K562 (cell line): Measurements from ENCODE around the gene ALOXE3. TPM values are rescaled to one million over a fixed set of nuclear protein-coding genes. Genes with fewer than 3 reads are reported as not detected.

Experiments
- CTBP1 ChIP-seq: fragments of 450-650 bp; IDR thresholded peaks from 2 replicates; pipeline ENCODE4 v1.6.1; 2016; ENCODE audit warnings: borderline replicate concordance
- EHMT2 ChIP-seq: fragments of 450-650 bp; IDR thresholded peaks from 2 replicates; pipeline ENCODE4 v1.6.1; 2018; ENCODE audit warnings: antibody characterized with exemption
- GABPA ChIP-seq: fragments of 200-800 bp; sonication (Bioruptor generic); conservative IDR thresholded peaks from 2 replicates; pipeline ENCODE4 v1.6.1; 2016; ENCODE audit warnings: low read depth, missing genetic modification characterization, missing compliant biosample characterization
- HMG20B ChIP-seq: fragments of 250-450 bp; sonication (Bioruptor Pico); IDR thresholded peaks from 2 replicates; pipeline ENCODE4 v1.5.0; 2021; ENCODE audit warnings: mild to moderate bottlenecking
- MCM3 ChIP-seq: fragments of 450-650 bp; IDR thresholded peaks from 2 replicates; pipeline ENCODE4 v1.6.1; 2016
- MYNN ChIP-seq, 2 experiments: sonication (generic); formaldehyde crosslinking in 1 of 2; IDR thresholded peaks; 2 replicates each; pipeline versions ENCODE4 v1.5.0 to v1.6.1; 2016 to 2020; ENCODE audit warnings: antibody characterized with exemption in 1 of 2, missing genetic modification reagents in 1 of 2
- PTTG1 ChIP-seq: fragments of 450-650 bp; IDR thresholded peaks from 2 replicates; pipeline ENCODE4 v1.6.1; 2016; ENCODE audit warnings: low read depth, mild to moderate bottlenecking, missing genetic modification characterization, missing compliant biosample characterization
- RBM22 ChIP-seq: fragments of 200-400 bp; formaldehyde crosslinking; IDR thresholded peaks from 2 replicates; pipeline ENCODE4 v1.6.1; 2018; ENCODE audit warnings: low read length, low read depth; ENCODE audit not compliant: poor library complexity, severe bottlenecking
- RHOXF2B ChIP-seq: fragments of 250-450 bp; sonication (Bioruptor Pico); conservative IDR thresholded peaks from 2 replicates; pipeline ENCODE4 v1.5.1; 2021
- SIX5 ChIP-seq, 2 experiments: IDR thresholded peaks; 2 replicates each; pipeline ENCODE4 v1.6.1; 2011; ENCODE audit warnings: low read length in 2 of 2, borderline replicate concordance in 1 of 2, low read depth in 1 of 2, mild to moderate bottlenecking in 1 of 2, moderate library complexity in 1 of 2; ENCODE audit not compliant: insufficient read depth in 1 of 2
- SMAD1 ChIP-seq: fragments of 150-350 bp; IDR thresholded peaks from 2 replicates; pipeline ENCODE4 v1.6.1; 2014; ENCODE audit warnings: low read length, low read depth; ENCODE audit not compliant: partially characterized antibody
- SNAPC5 ChIP-seq: fragments of 250-450 bp; sonication (Bioruptor Pico); IDR thresholded peaks from 2 replicates; pipeline ENCODE4 v1.8.0; 2021; ENCODE audit warnings: moderate library complexity, mild to moderate bottlenecking, inconsistent platforms
- TAF15 ChIP-seq: fragments of 200-400 bp; formaldehyde crosslinking; IDR thresholded peaks from 2 replicates; pipeline ENCODE4 v1.6.1; 2017; ENCODE audit warnings: mild to moderate bottlenecking, low read depth, low read length, moderate library complexity
- TAF9B ChIP-seq: fragments of 450-650 bp; IDR thresholded peaks from 2 replicates; pipeline ENCODE4 v1.6.1; 2018; ENCODE audit warnings: mild to moderate bottlenecking; ENCODE audit not compliant: partially characterized antibody
- ZFX ChIP-seq: sonication (generic); formaldehyde crosslinking; IDR thresholded peaks from 2 replicates; pipeline ENCODE4 v1.8.0; 2022; ENCODE audit warnings: mild to moderate bottlenecking, missing genetic modification reagents, moderate library complexity
- ZNF174 ChIP-seq: fragments of 250-450 bp; sonication (Bioruptor Pico); IDR thresholded peaks from 2 replicates; pipeline ENCODE4 v1.4.0; 2020; ENCODE audit warnings: mild to moderate bottlenecking
- ZNF212 ChIP-seq: fragments of 450-650 bp; formaldehyde crosslinking; IDR thresholded peaks from 2 replicates; pipeline ENCODE4 v1.4.0; 2020; ENCODE audit warnings: mild to moderate bottlenecking
- ZNF589 ChIP-seq: fragments of 200-800 bp; sonication (Bioruptor generic); IDR thresholded peaks from 2 replicates; pipeline ENCODE4 v1.6.1; 2016; ENCODE audit warnings: low read depth, missing genetic modification characterization, missing compliant biosample characterization
- ZNF780A ChIP-seq: fragments of 250-450 bp; sonication (Bioruptor Pico); IDR thresholded peaks from 2 replicates; pipeline ENCODE4 v1.5.0; 2021; ENCODE audit warnings: mild to moderate bottlenecking
- polyA plus RNA-seq, 8 experiments: library from polyadenylated mRNA; depleted of rRNA in 4 of 8; stranded (reverse) in 5 of 8; unstranded in 3 of 8; fragments of >200 nt; fragmentation: Nextera tagmentation in 2 of 8; fragmentation: Illumina TruSeq in 1 of 8; extraction: Ambion mirVana in 2 of 8; extraction: Trizol in 1 of 8; gene quantifications; 2 replicates each; pipeline versions ENCODE4 v1.2.1 to v1.2.3, GENCODE V29; 2011 to 2014; ENCODE audit warnings: inconsistent platforms in 1 of 8, missing spikeins in 1 of 8
- total RNA-seq, 7 experiments: library from RNA; depleted of rRNA in 6 of 7; stranded (reverse); fragments of >200 nt in 6 of 7; fragmentation: Illumina TruSeq in 2 of 7; extraction: Trizol in 2 of 7; gene quantifications; 2 replicates each; pipeline versions ENCODE4 v1.2.1 to v1.2.3, GENCODE V29; 2011 to 2021; ENCODE audit warnings: low replicate concordance in 1 of 7
- TF ChIP-seq, protein P1 (sequence below): fragments of 250-450 bp; sonication (Bioruptor Pico); IDR thresholded peaks from 2 replicates; pipeline ENCODE4 v1.5.0; 2021; ENCODE audit warnings: mild to moderate bottlenecking, moderate library complexity
- TF ChIP-seq, protein P2 (sequence below), 2 experiments: fragments of 450-650 bp in 1 of 2; sonication (generic) in 1 of 2; formaldehyde crosslinking; conservative IDR thresholded peaks; 2 replicates each; pipeline versions ENCODE4 v1.4.0 to v1.8.1; 2020 to 2022; ENCODE audit warnings: mild to moderate bottlenecking in 1 of 2, missing genetic modification reagents in 1 of 2
- TF ChIP-seq, protein P3 (sequence below): fragments of 450-650 bp; formaldehyde crosslinking; IDR thresholded peaks from 2 replicates; pipeline ENCODE4 v1.4.0; 2020; ENCODE audit warnings: mild to moderate bottlenecking, moderate library complexity
- TF ChIP-seq, protein P4 (sequence below): fragments of 450-650 bp; IDR thresholded peaks from 2 replicates; pipeline ENCODE4 v1.6.1; 2016; ENCODE audit warnings: low read depth, mild to moderate bottlenecking, moderate library complexity

ALOXE3 gene
- total and polyA plus RNA-seq, 9 of the 15 experiments (the other 6 are each of a cell fraction or from before 2014, with no cell fraction given), result 0.04 TPM; not detected in 8

GRCh38 chr17:8153957-8154607 is 35.8 kb upstream of the ALOXE3 start (continued):
- TF ChIP-seq, protein P1, sequence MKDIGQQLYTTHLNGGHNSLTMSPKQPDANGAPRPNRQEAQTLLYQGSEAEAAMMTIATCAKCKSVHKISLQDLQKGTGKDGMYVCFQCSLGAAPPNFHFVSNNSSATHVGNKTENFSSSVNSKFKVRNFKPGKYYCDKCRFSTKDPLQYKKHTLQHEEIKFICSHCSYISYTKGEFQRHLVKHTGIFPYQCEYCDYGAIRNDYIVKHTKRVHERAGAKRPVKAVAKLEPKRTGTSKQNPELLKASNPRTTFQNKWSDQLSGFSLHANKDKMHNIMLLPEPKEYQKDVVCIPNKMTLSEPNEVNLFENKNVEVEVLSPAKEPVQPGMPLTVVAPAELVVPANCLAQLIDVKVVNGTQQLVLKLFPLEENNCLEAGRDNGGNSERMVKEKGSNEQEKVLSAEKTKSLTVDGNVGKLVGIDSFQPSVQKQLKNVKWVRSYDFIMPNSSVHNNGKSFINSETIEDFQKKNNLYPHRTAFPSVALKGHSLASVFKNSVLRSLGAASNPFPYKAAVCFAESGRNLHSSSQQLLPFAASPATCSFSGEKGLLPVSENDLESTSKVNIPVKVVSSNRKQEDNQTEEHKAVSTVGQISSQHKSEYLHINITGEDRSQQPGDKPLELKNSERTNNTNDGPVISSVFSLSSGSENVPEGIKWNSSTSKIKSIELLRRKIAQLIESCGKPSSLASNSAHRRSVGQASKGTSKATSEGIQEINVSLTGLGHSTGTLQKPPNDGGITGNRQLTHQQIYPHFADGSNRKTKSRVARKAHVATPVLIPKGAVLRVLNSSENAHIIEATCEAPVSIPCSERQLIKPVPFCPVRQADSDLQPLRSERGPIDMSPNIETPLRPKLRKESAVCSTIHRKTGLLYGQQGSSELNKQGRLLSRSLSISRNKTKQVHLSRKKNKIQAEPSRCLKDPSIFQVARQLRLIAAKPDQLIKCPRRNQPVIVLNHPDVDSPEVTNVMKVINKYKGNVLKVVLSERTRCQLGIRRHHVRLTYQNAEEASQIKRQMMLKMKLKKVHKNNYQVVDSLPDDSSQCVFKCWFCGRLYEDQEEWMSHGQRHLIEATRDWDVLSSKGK (CRISPR knock-in tag), result no peak
- TF ChIP-seq ZNF212 (CRISPR knock-in tag) (no peak), TAF15 (no peak), GABPA (tag) (peak; percentile 49), SIX5 (IDR thresholded peaks at IDR 0.05; ENCODE audit: borderline replicate concordance in 1 of 2, insufficient read depth in 1 of 2, low read depth in 1 of 2, low read length in 2 of 2) (no peak), RBM22 (no peak), MCM3 (no peak), PTTG1 (no peak), CTBP1 (peak; percentile 66), RHOXF2B (CRISPR knock-in tag) (no peak), SNAPC5 (CRISPR knock-in tag) (no peak), MYNN (IDR thresholded peaks at IDR 0.05) (peak; percentile 50; the same call in 1 of the 2 replicates), MYNN (CRISPR knock-in tag; IDR thresholded peaks at IDR 0.05) (no peak), HMG20B (no peak), TAF9B (peak; percentile 59), ZNF174 (CRISPR knock-in tag) (no peak), EHMT2 (no peak), ZFX (CRISPR knock-in tag) (peak; percentile 67), ZNF780A (CRISPR knock-in tag) (no peak), ZNF589 (CRISPR knock-in tag) (no peak), SMAD1 (no peak)
- TF ChIP-seq, protein P2, sequence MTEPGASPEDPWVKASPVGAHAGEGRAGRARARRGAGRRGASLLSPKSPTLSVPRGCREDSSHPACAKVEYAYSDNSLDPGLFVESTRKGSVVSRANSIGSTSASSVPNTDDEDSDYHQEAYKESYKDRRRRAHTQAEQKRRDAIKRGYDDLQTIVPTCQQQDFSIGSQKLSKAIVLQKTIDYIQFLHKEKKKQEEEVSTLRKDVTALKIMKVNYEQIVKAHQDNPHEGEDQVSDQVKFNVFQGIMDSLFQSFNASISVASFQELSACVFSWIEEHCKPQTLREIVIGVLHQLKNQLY (CRISPR knock-in tag; conservative IDR thresholded peaks at IDR 0.05), result no peak
- TF ChIP-seq, protein P3, sequence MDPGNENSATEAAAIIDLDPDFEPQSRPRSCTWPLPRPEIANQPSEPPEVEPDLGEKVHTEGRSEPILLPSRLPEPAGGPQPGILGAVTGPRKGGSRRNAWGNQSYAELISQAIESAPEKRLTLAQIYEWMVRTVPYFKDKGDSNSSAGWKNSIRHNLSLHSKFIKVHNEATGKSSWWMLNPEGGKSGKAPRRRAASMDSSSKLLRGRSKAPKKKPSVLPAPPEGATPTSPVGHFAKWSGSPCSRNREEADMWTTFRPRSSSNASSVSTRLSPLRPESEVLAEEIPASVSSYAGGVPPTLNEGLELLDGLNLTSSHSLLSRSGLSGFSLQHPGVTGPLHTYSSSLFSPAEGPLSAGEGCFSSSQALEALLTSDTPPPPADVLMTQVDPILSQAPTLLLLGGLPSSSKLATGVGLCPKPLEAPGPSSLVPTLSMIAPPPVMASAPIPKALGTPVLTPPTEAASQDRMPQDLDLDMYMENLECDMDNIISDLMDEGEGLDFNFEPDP, result no peak
- TF ChIP-seq, protein P4, sequence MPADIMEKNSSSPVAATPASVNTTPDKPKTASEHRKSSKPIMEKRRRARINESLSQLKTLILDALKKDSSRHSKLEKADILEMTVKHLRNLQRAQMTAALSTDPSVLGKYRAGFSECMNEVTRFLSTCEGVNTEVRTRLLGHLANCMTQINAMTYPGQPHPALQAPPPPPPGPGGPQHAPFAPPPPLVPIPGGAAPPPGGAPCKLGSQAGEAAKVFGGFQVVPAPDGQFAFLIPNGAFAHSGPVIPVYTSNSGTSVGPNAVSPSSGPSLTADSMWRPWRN, result no peak
